Suprapubic skin (tissue), 3 donors: ENCODE results near the gene CLTCL1.

ENCODE experiments used
- EP300 ChIP-seq: sonication (generic); formaldehyde crosslinking; IDR thresholded peaks from one replicate; pipeline ENCODE4 v1.6.1; 2017; ENCODE audit warnings: antibody characterized with exemption
- POLR2A ChIP-seq, 2 donors: fragments of 450-650 bp; IDR thresholded peaks; one replicate each; pipeline ENCODE4 v1.6.1; 2017; ENCODE audit warnings: antibody characterized with exemption in 2 of 2, mild to moderate bottlenecking in 2 of 2, moderate library complexity in 2 of 2
- TF ChIP-seq, protein P1 (sequence below), 2 donors: fragments of 200-600 bp in 1 of 2; fragments of 450-650 bp in 1 of 2; sonication (generic) in 1 of 2; IDR thresholded peaks; one replicate each; pipeline ENCODE4 v1.5.1; 2016 to 2019; ENCODE audit warnings: antibody characterized with exemption in 2 of 2, mild to moderate bottlenecking in 1 of 2, moderate library complexity in 1 of 2

DNA sequence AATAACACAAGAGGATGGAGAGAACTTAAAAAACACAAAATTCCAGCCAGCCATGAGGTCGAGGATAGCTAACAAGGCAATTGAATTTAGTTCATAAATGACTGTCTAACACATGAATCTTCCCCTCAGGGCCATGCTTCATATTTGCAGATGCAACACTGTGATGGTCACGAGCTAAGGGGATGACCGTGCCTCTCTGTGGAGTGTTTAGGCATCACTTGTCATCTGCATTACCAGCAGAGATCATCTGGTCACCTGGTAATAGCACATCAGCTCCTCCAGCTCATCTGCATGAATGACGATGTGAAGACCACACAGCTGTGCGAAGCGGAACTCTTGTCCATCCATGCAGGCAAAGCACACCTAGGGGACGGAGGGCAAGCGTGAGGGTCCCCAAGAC, 92.0 kb downstream of the CLTCL1 start:
- TF ChIP-seq EP300 = no peak
- TF ChIP-seq, protein P1, sequence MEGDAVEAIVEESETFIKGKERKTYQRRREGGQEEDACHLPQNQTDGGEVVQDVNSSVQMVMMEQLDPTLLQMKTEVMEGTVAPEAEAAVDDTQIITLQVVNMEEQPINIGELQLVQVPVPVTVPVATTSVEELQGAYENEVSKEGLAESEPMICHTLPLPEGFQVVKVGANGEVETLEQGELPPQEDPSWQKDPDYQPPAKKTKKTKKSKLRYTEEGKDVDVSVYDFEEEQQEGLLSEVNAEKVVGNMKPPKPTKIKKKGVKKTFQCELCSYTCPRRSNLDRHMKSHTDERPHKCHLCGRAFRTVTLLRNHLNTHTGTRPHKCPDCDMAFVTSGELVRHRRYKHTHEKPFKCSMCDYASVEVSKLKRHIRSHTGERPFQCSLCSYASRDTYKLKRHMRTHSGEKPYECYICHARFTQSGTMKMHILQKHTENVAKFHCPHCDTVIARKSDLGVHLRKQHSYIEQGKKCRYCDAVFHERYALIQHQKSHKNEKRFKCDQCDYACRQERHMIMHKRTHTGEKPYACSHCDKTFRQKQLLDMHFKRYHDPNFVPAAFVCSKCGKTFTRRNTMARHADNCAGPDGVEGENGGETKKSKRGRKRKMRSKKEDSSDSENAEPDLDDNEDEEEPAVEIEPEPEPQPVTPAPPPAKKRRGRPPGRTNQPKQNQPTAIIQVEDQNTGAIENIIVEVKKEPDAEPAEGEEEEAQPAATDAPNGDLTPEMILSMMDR (IDR thresholded peaks at IDR 0.05) = no peak
- no peak for TF ChIP-seq POLR2A (IDR thresholded peaks at IDR 0.05)
